HG03108 (cell line): ENCODE measurements around the gene DPY19L3.
"Not testable (repeated sequence)": the region's sequence is repeated elsewhere in the genome, so short reads cannot be mapped to it uniquely, and the experiment has no call there.

Source experiments
- ATAC-seq: cut with Tn5 transposase; IDR thresholded peaks from one replicate; pipeline ENCODE4 v1.9.1; 2021; ENCODE audit warnings: moderate library complexity; ENCODE audit not compliant: unreplicated experiment

The DPY19L3 gene

DNA sequence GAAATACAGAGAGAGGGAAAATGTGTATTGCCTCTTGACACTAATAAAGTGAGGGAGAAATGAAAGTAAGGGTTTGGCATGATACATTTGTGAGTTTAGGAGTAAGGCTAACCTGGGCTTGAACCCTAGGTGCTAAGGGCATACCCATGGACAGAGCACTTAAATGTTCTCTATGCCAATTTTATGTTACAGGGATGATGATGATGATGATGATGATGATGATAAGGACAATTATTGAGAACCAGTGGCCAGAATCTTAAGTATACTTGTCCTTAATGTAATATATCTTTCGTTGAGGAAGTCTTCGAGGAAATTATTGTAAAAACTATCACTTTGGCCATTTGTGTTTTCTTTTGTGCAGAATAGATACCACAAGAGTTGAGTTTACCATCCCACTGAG is 33.2 kb downstream of the DPY19L3 start:
- no peak for ATAC-seq

DNA sequence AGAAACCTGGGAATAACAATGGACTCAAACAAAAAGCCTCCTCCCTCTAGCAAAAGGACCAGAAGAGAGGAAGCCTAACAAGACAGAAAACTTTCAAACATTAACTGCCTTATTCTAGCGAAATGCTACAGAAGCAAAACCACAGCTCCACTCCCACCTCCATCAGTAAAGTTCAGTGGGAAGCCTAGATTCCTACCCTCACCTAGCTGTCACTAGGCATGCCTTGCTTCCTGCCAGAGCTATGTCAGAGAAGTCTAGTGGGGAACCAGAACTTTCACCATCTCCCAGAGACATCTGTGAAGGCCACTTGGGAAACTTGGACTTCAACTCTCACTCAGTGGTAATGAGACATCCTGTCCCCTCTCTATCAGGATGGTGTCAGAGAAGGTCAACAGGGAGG is 37.1 kb downstream of the DPY19L3 start:
- no peak for ATAC-seq

GRCh38 chr19:32447534-32447933 is 42.0 kb downstream of the DPY19L3 start:
- not testable (repeated sequence) for ATAC-seq

- ATAC-seq, result no peak
Observed at GRCh38 chr19:32448026-32448425, 42.5 kb downstream of the DPY19L3 start.

GRCh38 chr19:32450217-32450616 is 44.6 kb downstream of the DPY19L3 start:
- no peak for ATAC-seq

DNA sequence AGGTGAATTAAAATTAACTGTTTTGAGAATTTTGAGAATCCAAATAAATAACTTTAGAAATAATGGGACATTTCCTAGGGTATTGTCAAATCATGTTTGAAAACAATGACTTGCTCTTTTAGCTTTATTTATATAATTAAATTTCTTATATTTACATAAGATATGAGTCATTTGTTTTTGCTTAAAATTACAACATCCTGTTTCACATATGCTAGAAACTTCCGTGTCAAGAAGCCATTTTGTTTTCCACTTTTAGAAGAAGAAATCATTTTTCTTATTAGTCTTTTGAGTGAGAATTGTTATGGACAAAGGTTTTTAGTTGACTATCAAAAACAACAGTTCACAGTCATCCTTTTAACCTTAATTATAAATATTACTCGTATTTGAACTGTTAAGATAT is 48.2 kb downstream of the DPY19L3 start:
- ATAC-seq, result no peak

- no peak for ATAC-seq
Observed at GRCh38 chr19:32456406-32456805, 50.8 kb downstream of the DPY19L3 start.

GRCh38 chr19:32457571-32458158 is 52.1 kb downstream of the DPY19L3 start:
- no peak for ATAC-seq

DNA sequence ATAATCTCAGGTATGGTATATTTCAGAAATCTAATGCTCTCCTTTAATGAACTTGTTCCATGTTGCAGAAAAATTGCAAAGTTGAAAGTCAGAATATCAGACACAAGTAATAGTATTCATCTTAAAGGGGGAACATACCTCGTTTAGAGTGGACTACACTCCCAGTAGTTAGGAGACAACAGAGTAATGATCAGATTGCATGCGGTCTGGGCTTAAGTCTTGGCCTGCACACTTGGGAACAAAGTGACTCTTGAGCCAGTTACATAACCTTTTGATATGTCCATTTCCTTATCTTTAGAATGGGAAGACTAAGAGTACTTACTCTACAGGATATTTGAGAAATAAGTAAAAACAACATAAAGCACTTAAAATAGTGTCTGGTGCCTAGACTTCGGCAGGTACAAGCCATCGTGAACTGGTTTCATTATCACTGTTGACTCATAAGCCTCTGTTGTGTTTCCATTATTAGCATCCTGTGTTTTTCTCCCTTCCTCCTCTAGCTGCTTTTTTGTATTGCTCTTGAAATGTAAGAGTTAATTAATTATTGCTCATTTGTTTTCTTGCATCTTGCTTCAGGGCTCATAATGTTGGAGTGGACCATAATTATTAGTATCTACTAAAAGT is 53.0 kb downstream of the DPY19L3 start:
- ATAC-seq, result peak; percentile 92

- ATAC-seq, result no peak
Observed at GRCh38 chr19:32459204-32459865, 53.8 kb downstream of the DPY19L3 start.

DNA sequence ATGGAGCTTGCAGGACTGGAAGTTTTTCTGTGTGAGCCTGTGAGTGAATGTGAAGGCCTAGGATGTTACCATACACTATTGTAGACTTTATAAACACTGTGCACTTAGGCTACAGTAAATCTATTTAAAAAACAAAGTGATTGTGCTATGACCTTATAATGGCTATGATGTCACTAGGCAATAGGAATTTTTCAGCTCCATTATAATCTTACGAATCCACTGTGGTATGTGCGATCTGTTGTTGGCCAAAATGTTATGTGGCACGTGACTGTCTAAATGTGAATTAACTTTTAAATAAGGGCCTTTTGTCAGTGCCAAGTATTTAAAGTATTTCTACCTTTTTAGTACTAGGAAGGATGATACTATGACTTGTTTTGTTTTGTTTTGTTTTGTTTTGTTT is 54.9 kb downstream of the DPY19L3 start:
- no peak for ATAC-seq

- no peak for ATAC-seq
Observed at GRCh38 chr19:32464279-32464678, 58.7 kb downstream of the DPY19L3 start.

DNA sequence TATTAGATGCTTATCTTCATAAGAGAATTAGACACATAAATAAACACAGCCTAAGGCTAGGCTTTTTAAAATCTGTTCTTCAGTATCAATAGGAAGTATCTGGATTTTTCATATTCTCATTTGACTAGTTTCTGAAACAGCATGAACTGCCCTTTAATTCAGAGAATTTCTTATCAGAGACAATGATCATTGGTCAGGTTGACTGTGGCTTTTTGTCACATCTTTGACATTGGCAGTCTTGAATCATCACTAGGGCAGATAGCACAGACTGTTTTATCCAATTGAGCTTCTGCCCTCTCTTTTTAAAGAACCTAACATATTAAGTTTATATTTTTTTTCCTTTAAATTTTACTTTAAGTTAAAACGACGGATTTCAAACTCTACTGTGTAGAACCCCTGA is 59.6 kb downstream of the DPY19L3 start:
- no peak for ATAC-seq

DNA sequence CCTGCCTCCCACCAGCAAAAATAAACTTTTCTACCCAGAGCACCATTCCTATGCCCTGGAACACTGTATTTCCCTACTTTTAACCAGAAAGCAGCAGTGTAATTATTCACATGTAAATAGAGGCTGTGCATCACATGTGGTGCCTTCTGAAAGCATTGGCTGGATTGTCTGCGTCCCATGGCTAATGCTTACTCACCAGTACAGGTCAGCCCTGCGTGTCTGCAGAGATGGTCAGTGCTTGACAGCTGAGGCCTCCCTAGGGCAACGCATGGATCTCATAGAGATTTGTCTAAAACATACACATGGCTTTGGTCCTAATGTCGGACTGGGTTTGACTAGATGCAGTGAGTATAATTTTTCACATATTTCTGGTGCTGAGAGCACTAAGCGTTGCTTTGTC is 64.2 kb downstream of the DPY19L3 start:
- no peak for ATAC-seq

- no peak for ATAC-seq
Observed at GRCh38 chr19:32471095-32471494, 65.5 kb downstream of the DPY19L3 start.

- no peak for ATAC-seq
Observed at GRCh38 chr19:32471811-32472210, 66.2 kb downstream of the DPY19L3 start.

DNA sequence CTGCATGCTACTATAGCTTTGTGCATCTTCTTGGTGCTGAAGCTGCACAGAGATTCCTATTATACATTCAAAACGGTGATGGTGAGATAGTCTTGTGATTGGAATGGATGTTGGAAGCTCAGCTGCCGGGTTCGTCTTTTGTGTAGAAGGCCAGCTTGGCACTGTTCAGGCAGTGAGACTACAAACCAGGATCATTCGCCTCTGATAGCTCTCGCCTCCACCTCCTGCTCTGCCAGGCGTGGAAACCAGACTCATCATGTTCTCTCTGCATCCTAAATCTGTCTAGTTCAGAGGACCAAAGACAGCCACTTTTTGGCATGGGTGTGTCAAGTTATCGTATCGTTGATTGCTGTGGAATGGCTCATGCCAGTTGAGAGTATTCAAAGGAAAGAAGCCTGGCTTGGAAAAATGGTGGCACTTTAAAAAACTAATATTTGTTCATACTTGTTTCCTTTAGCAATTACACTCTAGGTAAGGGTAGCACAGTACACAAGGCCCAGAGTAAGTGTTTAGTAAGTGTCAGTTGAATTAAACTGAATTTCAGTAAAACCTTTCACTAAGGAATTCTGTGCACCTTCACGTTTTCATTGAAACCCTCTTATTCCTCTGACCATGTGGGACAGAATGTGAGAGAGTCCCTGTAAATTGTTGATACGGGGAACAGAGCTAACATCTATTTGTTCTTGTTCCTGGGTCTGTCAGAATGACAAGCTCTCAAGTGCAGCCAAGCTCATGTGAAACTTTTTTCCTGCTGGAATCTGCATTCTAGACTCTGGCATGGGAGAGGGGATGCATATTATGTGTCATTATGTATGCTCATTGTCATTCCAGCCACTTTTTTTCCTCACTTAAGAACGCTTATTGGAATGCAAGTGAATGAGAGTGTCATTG is 69.8 kb downstream of the DPY19L3 start:
- no peak for ATAC-seq

- no peak for ATAC-seq
Observed at GRCh38 chr19:32476032-32476350, 70.4 kb downstream of the DPY19L3 start.

- ATAC-seq, result no peak
Observed at GRCh38 chr19:32480321-32480720, 74.8 kb downstream of the DPY19L3 start.

GRCh38 chr19:32483574-32483973 is 78.0 kb downstream of the DPY19L3 start:
- ATAC-seq, result no peak

- ATAC-seq, result no peak
Observed at GRCh38 chr19:32489971-32490370, 84.4 kb downstream of the DPY19L3 start.

GRCh38 chr19:32497391-32497790 is 91.8 kb downstream of the DPY19L3 start:
- no peak for ATAC-seq
